Right lobe of liver (tissue), 6 donors: ENCODE results near the gene METTL23. TPM values are rescaled to one million over a fixed set of nuclear protein-coding genes. Genes with fewer than 3 reads are reported as not detected.

Experiments used
- ATAC-seq, 4 donors: fragments of 200-7000 bp; cut with Tn5 transposase; one replicate each; pipeline ENCODE4 v1.9.1; 2020; ENCODE audit warnings: mild to moderate bottlenecking in 4 of 4, moderate library complexity in 4 of 4
- DNase-seq, 3 donors: peaks; one replicate each; pipeline ENCODE4 v3.0.0-alpha.2; 2020
- H3K27ac ChIP-seq, 3 donors: fragments of 200-600 bp; one replicate each; pipeline ENCODE4 v1.8.0; 2022
- H3K27me3 ChIP-seq, 2 donors: fragments of 200-600 bp; one replicate each; pipeline ENCODE4 v1.8.0; 2022
- H3K36me3 ChIP-seq, 4 donors: fragments of 200-600 bp; sonication (generic) in 1 of 4; one replicate each; pipeline versions ENCODE4 v1.5.1 to v1.8.0; 2017 to 2022; ENCODE audit warnings: control low read depth in 1 of 4
- H3K4me1 ChIP-seq, 4 donors: fragments of 200-600 bp; sonication (generic) in 1 of 4; one replicate each; pipeline versions ENCODE4 v1.5.1 to v1.8.0; 2017 to 2022; ENCODE audit warnings: control low read depth in 1 of 4
- H3K4me3 ChIP-seq, 3 donors: fragments of 200-600 bp; one replicate each; pipeline ENCODE4 v1.8.0; 2022
- H3K9me3 ChIP-seq, 4 donors: fragments of 200-600 bp; sonication (generic) in 1 of 4; one replicate each; pipeline versions ENCODE4 v1.5.1 to v1.8.0; 2017 to 2022; ENCODE audit warnings: control low read depth in 1 of 4
- CTCF ChIP-seq, 4 donors: fragments of 200-600 bp in 3 of 4; fragments of 450-650 bp in 1 of 4; IDR thresholded peaks; one replicate each; pipeline versions ENCODE4 v1.5.1 to v1.8.0; 2016 to 2022; ENCODE audit warnings: antibody characterized with exemption in 4 of 4, mild to moderate bottlenecking in 2 of 4
- POLR2A ChIP-seq: fragments of 450-650 bp; IDR thresholded peaks from one replicate; pipeline ENCODE4 v1.6.1; 2017; ENCODE audit warnings: antibody characterized with exemption, mild to moderate bottlenecking
- WGBS: methylation state at CpG from one replicate; pipeline ENCODE4 v1.1.6; 2018; ENCODE audit warnings: low coverage, low lambda C conversion rate; ENCODE audit not compliant: insufficient coverage; ENCODE audit errors: missing lambda C conversion rate; 5-methylcytosine and 5-hydroxymethylcytosine counted together
- intact Hi-C, 2 donors: fragments of 100-400 bp; cut with DNase I; formaldehyde crosslinking; loops; one replicate each; pipeline versions ENCODE4 v1.11.2 to v1.14.1; 2022
- total RNA-seq, 6 experiments: library from RNA; depleted of rRNA in 2 of 6; stranded (reverse); fragments of >200 nt in 2 of 6; fragmentation: NEBNext Ultra II Directional in 3 of 6; extraction: Animal tissue kit (Norgen Biotek cat#: 25700) in 3 of 6; gene quantifications; one replicate each; pipeline versions ENCODE4 v1.1.0 to v1.2.4, GENCODE V29; 2016 to 2023
- donor health status: DM: no; HTN: yes; CAD: no.
- donor health status: DM: no; HTN: no; CAD: no.
- donor health status: DM: no; HTN: no; CAD: no.
- donor health status: DM: no; HTN: yes; CAD: no.
- donor health status: DM: no; HTN: yes; CAD: no.

The METTL23 gene
- total RNA-seq, 6 experiments from 2014 or later: 16.0 to 25.0 (median 18.7) TPM

GRCh38 chr17:76735586-76736348 lies 9.1 kb downstream of the METTL23 start:
- no peak for DNase-seq
- H3K9me3 ChIP-seq: no peaks in the 10 kb centered on the region
- TF ChIP-seq POLR2A (no peak), CTCF (IDR thresholded peaks at IDR 0.05) (no peak)
- H3K27me3 ChIP-seq: no peaks in the 10 kb centered on the region
- peaks cover 0 to 50% (median 15%) of the 10 kb centered on the region in 4 donors for H3K4me1 ChIP-seq
- H3K27ac ChIP-seq: peak overlapping the region; percentile 96 to 99 (median 96)
- 0% methylated on average over 15 of the region's 20 CpGs for WGBS
- peaks cover 0 to 48% (median 20%) of the 10 kb centered on the region in 4 donors for H3K36me3 ChIP-seq
- H3K4me3 ChIP-seq: peak overlapping the region; percentile 95 to 100 (median 97)
- intact Hi-C loops: no loop called here
- ATAC-seq: no peak

GRCh38 chr17:76736349-76737081 lies 9.9 kb downstream of the METTL23 start:
- no CpG with 5 or more reads among the region's 117 CpGs for WGBS
- H3K27me3 ChIP-seq: no peaks in the 10 kb centered on the region
- peaks cover 0 to 50% (median 15%) of the 10 kb centered on the region in 4 donors for H3K4me1 ChIP-seq
- peak overlapping the region; percentile 96 to 99 (median 96) for H3K27ac ChIP-seq
- ATAC-seq (peak; percentile 19 to 48 (median 44)), DNase-seq (peak; percentile 79 to 86 (median 82))
- H3K4me3 ChIP-seq: peak overlapping the region; percentile 95 to 100 (median 97)
- H3K9me3 ChIP-seq: no peaks in the 10 kb centered on the region
- peaks cover 0 to 43% (median 17%) of the 10 kb centered on the region in 4 donors for H3K36me3 ChIP-seq
- intact Hi-C loops: no loop called here
- TF ChIP-seq CTCF (IDR thresholded peaks at IDR 0.05) (peak in 2 of 4 donors; percentile 16 to 24), POLR2A (peak; percentile 9)

GRCh38 chr17:76737082-76737675 lies 10.5 kb downstream of the METTL23 start, which contains the start of gene SRSF2:
SRSF2 (minus strand) TSS chr17:76737331; CDS start chr17:76737160, 171 bp downstream.
- Histone ChIP-seq H3K27me3 (no peaks in the 10 kb centered on the region), H3K9me3 (no peaks in the 10 kb centered on the region), H3K36me3 (peaks cover 0 to 45% (median 15%) of the 10 kb centered on the region in 4 donors), H3K27ac (peak within 1 kb of the TSS; percentile 96 to 99 (median 96)), H3K4me1 (peaks cover 0 to 44% (median 15%) of the 10 kb centered on the region in 4 donors), H3K4me3 (peak within 1 kb of the TSS; percentile 95 to 100 (median 97))
- WGBS: 0% methylated on average over 7 of the region's 60 CpGs
- DNase-seq: peak; percentile 99
- intact Hi-C loops: no loop called here
- ATAC-seq: peak; percentile 84 to 89 (median 87)
- TF ChIP-seq CTCF (IDR thresholded peaks at IDR 0.05): no peak
- peak; percentile 100 for TF ChIP-seq POLR2A

GRCh38 chr17:76737676-76738467 lies 11.2 kb downstream of the METTL23 start, which contains the start of gene MFSD11:
MFSD11 (plus strand) TSS chr17:76738119; CDS start chr17:76738353, 234 bp downstream.
- no peaks in the 10 kb centered on the region for H3K9me3 ChIP-seq
- peaks cover 0 to 38% (median 15%) of the 10 kb centered on the region in 4 donors for H3K4me1 ChIP-seq
- no peaks in the 10 kb centered on the region for H3K27me3 ChIP-seq
- H3K36me3 ChIP-seq: peaks cover 0 to 43% (median 14%) of the 10 kb centered on the region in 4 donors
- intact Hi-C loops: no loop called here
- DNase-seq (peak; percentile 94 to 96 (median 95)), ATAC-seq (peak; percentile 76 to 86 (median 79))
- 1% methylated on average over 22 of the region's 57 CpGs for WGBS
- H3K27ac ChIP-seq: peak within 1 kb of the TSS; percentile 96 to 99 (median 96)
- H3K4me3 ChIP-seq: peak within 1 kb of the TSS; percentile 95 to 100 (median 97)
- no peak for TF ChIP-seq CTCF (IDR thresholded peaks at IDR 0.05)
